Nephron progenitor cell (in vitro differentiated cells): ENCODE results near the gene IGF1R.
A peak's percentile ranks its signal among the peaks of the same experiment; 100 is the strongest.

ENCODE experiments used
- DNase-seq: peaks from one replicate; pipeline ENCODE4 v3.0.0; 2021
- H3K27ac Mint-ChIP-seq: 2 replicates; pipeline ENCODE4 v1.8.0; 2021; ENCODE audit warnings: mild to moderate bottlenecking, moderate library complexity, mixed read lengths
- H3K27me3 Mint-ChIP-seq: 2 replicates; pipeline ENCODE4 v1.8.0; 2021; ENCODE audit warnings: mild to moderate bottlenecking, low read depth, mixed read lengths; ENCODE audit not compliant: poor library complexity
- H3K36me3 Mint-ChIP-seq: 2 replicates; pipeline ENCODE4 v1.8.0; 2021; ENCODE audit warnings: low read depth, mixed read lengths
- H3K4me1 Mint-ChIP-seq: 2 replicates; pipeline ENCODE4 v1.8.0; 2021; ENCODE audit warnings: mixed read lengths
- H3K4me3 Mint-ChIP-seq: 2 replicates; pipeline ENCODE4 v1.8.0; 2021; ENCODE audit warnings: mild to moderate bottlenecking, moderate library complexity, mixed read lengths
- H3K9me3 Mint-ChIP-seq: 2 replicates; pipeline ENCODE4 v1.8.0; 2021; ENCODE audit warnings: mild to moderate bottlenecking, moderate library complexity, mixed read lengths
- TF ChIP-seq, protein P1 (sequence below): fragments of 200-600 bp; sonication (generic); IDR thresholded peaks from 2 replicates; pipeline ENCODE4 v1.5.0; 2021; ENCODE audit warnings: antibody characterized with exemption

IGF1R gene

GRCh38 chr15:98791046-98791701, 142.8 kb downstream of the IGF1R start:
- no peaks in the 10 kb centered on the region for H3K9me3 Mint-ChIP-seq
- DNase-seq = no peak
- peaks cover 86% of the 10 kb centered on the region for H3K4me1 Mint-ChIP-seq
- H3K27ac Mint-ChIP-seq = no peak overlapping the region
- TF ChIP-seq, protein P1, sequence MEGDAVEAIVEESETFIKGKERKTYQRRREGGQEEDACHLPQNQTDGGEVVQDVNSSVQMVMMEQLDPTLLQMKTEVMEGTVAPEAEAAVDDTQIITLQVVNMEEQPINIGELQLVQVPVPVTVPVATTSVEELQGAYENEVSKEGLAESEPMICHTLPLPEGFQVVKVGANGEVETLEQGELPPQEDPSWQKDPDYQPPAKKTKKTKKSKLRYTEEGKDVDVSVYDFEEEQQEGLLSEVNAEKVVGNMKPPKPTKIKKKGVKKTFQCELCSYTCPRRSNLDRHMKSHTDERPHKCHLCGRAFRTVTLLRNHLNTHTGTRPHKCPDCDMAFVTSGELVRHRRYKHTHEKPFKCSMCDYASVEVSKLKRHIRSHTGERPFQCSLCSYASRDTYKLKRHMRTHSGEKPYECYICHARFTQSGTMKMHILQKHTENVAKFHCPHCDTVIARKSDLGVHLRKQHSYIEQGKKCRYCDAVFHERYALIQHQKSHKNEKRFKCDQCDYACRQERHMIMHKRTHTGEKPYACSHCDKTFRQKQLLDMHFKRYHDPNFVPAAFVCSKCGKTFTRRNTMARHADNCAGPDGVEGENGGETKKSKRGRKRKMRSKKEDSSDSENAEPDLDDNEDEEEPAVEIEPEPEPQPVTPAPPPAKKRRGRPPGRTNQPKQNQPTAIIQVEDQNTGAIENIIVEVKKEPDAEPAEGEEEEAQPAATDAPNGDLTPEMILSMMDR = no peak
- peaks cover 3% of the 10 kb centered on the region for H3K27me3 Mint-ChIP-seq
- no peak overlapping the region for H3K4me3 Mint-ChIP-seq
- H3K36me3 Mint-ChIP-seq = no peaks in the 10 kb centered on the region

DNA sequence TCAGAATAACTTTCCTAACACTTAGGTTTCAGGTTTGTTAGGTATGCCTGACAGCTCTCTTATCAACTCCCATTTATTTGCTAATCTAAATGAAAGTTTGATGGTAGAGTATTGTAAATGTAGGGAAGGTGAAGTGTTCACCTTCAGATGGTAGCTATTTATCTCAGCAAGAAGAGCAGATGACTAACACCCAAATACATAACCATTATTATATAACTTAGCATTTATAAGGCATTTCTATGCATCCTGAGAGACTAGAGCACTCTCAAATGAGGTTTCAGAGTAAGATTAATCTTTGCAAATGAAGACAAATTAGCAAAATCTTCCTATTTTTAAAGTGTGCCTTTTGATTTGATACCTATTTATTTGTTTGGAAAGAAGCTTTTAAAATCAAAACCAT, 143.8 kb downstream of the IGF1R start:
- no peak for DNase-seq
- Mint-ChIP-seq H3K36me3 (no peaks in the 10 kb centered on the region), H3K9me3 (no peaks in the 10 kb centered on the region), H3K27me3 (peaks cover 3% of the 10 kb centered on the region), H3K27ac (no peak overlapping the region), H3K4me3 (no peak overlapping the region), H3K4me1 (peaks cover 86% of the 10 kb centered on the region)
- TF ChIP-seq, protein P1 = no peak

GRCh38 chr15:98794211-98794610, 145.9 kb downstream of the IGF1R start:
- no peak for DNase-seq

GRCh38 chr15:98794748-98795147, 146.4 kb downstream of the IGF1R start:
- Mint-ChIP-seq H3K27me3 (peaks cover 3% of the 10 kb centered on the region), H3K4me3 (no peak overlapping the region), H3K36me3 (no peaks in the 10 kb centered on the region), H3K27ac (peak overlapping the region; percentile 53), H3K4me1 (peaks cover 87% of the 10 kb centered on the region), H3K9me3 (no peaks in the 10 kb centered on the region)
- DNase-seq = no peak
- TF ChIP-seq, protein P1 = no peak

More at GRCh38 chr15:98794211-98794610, 145.9 kb downstream of the IGF1R start:
- no peak overlapping the region for H3K27ac Mint-ChIP-seq
- TF ChIP-seq, protein P1 = no peak
- H3K36me3 Mint-ChIP-seq = no peaks in the 10 kb centered on the region
- peaks cover 3% of the 10 kb centered on the region for H3K27me3 Mint-ChIP-seq
- H3K4me1 Mint-ChIP-seq = peaks cover 86% of the 10 kb centered on the region
- no peaks in the 10 kb centered on the region for H3K9me3 Mint-ChIP-seq
- no peak overlapping the region for H3K4me3 Mint-ChIP-seq

- no peaks in the 10 kb centered on the region for H3K36me3 Mint-ChIP-seq
- peak overlapping the region; percentile 86 for H3K27ac Mint-ChIP-seq
- no peak for DNase-seq
- peaks cover 91% of the 10 kb centered on the region for H3K4me1 Mint-ChIP-seq
- H3K27me3 Mint-ChIP-seq = no peaks in the 10 kb centered on the region
- no peaks in the 10 kb centered on the region for H3K9me3 Mint-ChIP-seq
- TF ChIP-seq, protein P1 = no peak
- H3K4me3 Mint-ChIP-seq = no peak overlapping the region
Observed at GRCh38 chr15:98795980-98796379, 147.6 kb downstream of the IGF1R start.

GRCh38 chr15:98796685-98797357, 148.5 kb downstream of the IGF1R start:
- no peak for DNase-seq
- TF ChIP-seq, protein P1 = no peak
- Mint-ChIP-seq H3K27ac (no peak overlapping the region), H3K4me3 (no peak overlapping the region), H3K9me3 (no peaks in the 10 kb centered on the region), H3K4me1 (peaks cover 92% of the 10 kb centered on the region), H3K36me3 (no peaks in the 10 kb centered on the region), H3K27me3 (no peaks in the 10 kb centered on the region)
